Uterus (tissue), 2 donors: ENCODE data around the gene CERS1.

ENCODE experiments used
- CTCF ChIP-seq, 4 experiments: fragments of 200-600 bp in 2 of 4; fragments of 450-650 bp in 2 of 4; sonication (generic) in 2 of 4; IDR thresholded peaks; one replicate each; pipeline ENCODE4 v1.5.1; 2016 to 2019; ENCODE audit warnings: antibody characterized with exemption in 4 of 4, mild to moderate bottlenecking in 2 of 4, moderate library complexity in 1 of 4
- POLR2A ChIP-seq, 2 donors: fragments of 450-650 bp; IDR thresholded peaks; one replicate each; pipeline ENCODE4 v1.6.1; 2016; ENCODE audit warnings: antibody characterized with exemption in 2 of 2, mild to moderate bottlenecking in 1 of 2, moderate library complexity in 1 of 2

DNA sequence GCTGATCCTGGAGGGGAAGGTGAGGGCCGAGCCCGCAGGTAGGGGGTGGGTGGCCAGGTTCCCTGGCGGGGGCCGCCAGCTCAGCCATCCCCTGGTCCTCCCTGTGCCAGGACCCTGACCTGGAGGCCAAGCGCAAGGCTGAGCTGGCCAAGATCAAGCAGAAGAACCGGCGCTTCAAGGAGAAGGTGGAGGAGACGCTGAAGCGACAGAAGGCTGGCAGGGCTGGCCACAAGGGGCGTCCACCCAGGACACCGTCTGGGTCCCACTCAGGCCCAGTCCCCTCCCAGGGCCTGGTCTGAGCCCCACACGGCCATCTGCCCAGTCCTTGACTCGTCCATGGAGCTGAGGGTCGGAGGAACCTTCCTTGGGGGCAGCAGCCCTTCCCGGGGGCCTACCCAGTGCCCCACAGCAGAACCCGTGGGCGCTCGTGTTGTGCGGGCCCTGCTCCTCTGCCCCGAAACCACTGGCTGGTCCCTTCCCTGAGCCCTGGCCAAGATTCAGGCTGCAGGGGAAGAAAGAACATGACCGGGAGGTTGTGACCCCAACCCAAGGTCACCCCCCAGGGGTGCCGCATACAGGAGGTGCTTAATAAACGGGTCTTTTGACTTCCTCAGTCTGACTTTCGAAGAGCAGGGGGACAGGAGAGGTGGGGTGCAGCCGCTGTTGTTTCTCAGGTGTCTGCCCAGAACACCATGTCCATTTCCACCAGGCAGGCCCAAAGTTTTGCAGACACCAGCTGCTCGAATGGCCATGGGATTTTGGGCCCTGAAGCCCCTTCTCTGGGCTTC is 32.3 kb upstream of the CERS1 start:
- TF ChIP-seq CTCF (IDR thresholded peaks at IDR 0.05) (no peak), POLR2A (IDR thresholded peaks at IDR 0.05) (no peak)
